ENCODE results near the gene NXF1. TPM values are rescaled to one million over a fixed set of nuclear protein-coding genes. Genes with fewer than 3 reads are reported as not detected.

NXF1 gene
- total and polyA plus RNA-seq, 2 donors (not counting 1 experiment from before 2014, with no cell fraction given), result 17.2 to 27.8 TPM

- peak within 1 kb of the TSS; percentile 61 for H2AFZ ChIP-seq (ENCODE audit: low read length)
- H3K9me3 ChIP-seq (ENCODE audit: control insufficient read depth, insufficient read depth, low read depth, low read length), result no peaks in the 10 kb centered on the region
- peak within 1 kb of the TSS; percentile 90 for H3K4me2 ChIP-seq (ENCODE audit: extremely low read depth, insufficient read depth, low read length)
- H3K79me2 ChIP-seq (ENCODE audit: control insufficient read depth, insufficient read depth, low read length), result peaks cover 43% of the 10 kb centered on the region
- DNase-seq (ENCODE audit: low read depth in 2 of 2), result peak in 1 of 2 donors; percentile 20
- H3K9ac ChIP-seq (ENCODE audit: insufficient read depth, low read length), result peak within 1 kb of the TSS; percentile 99
- H3K27me3 ChIP-seq (ENCODE audit: control insufficient read depth, insufficient read depth, low read length), result no peaks in the 10 kb centered on the region
- no peak for TF ChIP-seq CTCF (conservative IDR thresholded peaks at IDR 0.05 in 1 of 2, IDR thresholded peaks at IDR 0.05 in 1 of 2; ENCODE audit: low read depth in 1 of 2, low read length in 2 of 2)
- TF ChIP-seq EZH2 (IDR thresholded peaks at IDR 0.05; ENCODE audit: low read length, missing control alignments), result no peak
- no peaks in the 10 kb centered on the region for H4K20me1 ChIP-seq (ENCODE audit: control insufficient read depth, extremely low read depth, insufficient read depth, low read length)
- H3K36me3 ChIP-seq (ENCODE audit: control insufficient read depth, insufficient read depth, low read length), result peaks cover 21% of the 10 kb centered on the region
- peak within 1 kb of the TSS; percentile 79 to 98 (median 92) for H3K4me3 ChIP-seq (replicated peaks in 1 of 4; ENCODE audit: control extremely low read depth in 1 of 4, insufficient read depth in 1 of 4, low read depth in 3 of 4, low read length in 4 of 4)
- H3K4me1 ChIP-seq (ENCODE audit: control insufficient read depth, extremely low read depth, insufficient read depth, low read length), result peaks cover 6% of the 10 kb centered on the region
- peak within 1 kb of the TSS; percentile 99 for H3K27ac ChIP-seq (ENCODE audit: insufficient read depth, low read length)
These were observed 27.3 kb upstream of the NXF1 start, which contains the start of gene TEX54 for GRCh38 chr11:62832336-62833234. TSS of gene TEX54 (minus strand) at chr11:62832841.

GRCh38 chr11:62831520-62832335 lies 26.5 kb upstream of the NXF1 start, which contains the start of gene STX5:
TSS of gene STX5 (minus strand) at chr11:62832051. CDS start at chr11:62831243, 808 bp downstream.
- Histone ChIP-seq H3K9me3 (ENCODE audit: control insufficient read depth, insufficient read depth, low read depth, low read length) (no peaks in the 10 kb centered on the region), H3K4me2 (ENCODE audit: extremely low read depth, insufficient read depth, low read length) (peak within 1 kb of the TSS; percentile 90), H3K79me2 (ENCODE audit: control insufficient read depth, insufficient read depth, low read length) (peaks cover 46% of the 10 kb centered on the region), H3K27me3 (ENCODE audit: control insufficient read depth, insufficient read depth, low read length) (no peaks in the 10 kb centered on the region), H2AFZ (ENCODE audit: low read length) (peak within 1 kb of the TSS; percentile 61), H3K4me3 (replicated peaks in 1 of 4; ENCODE audit: control extremely low read depth in 1 of 4, insufficient read depth in 1 of 4, low read depth in 3 of 4, low read length in 4 of 4) (peak within 1 kb of the TSS; percentile 79 to 98 (median 92)), H3K36me3 (ENCODE audit: control insufficient read depth, insufficient read depth, low read length) (peaks cover 21% of the 10 kb centered on the region), H3K27ac (ENCODE audit: insufficient read depth, low read length) (peak within 1 kb of the TSS; percentile 99), H3K9ac (ENCODE audit: insufficient read depth, low read length) (peak within 1 kb of the TSS; percentile 99), H3K4me1 (ENCODE audit: control insufficient read depth, extremely low read depth, insufficient read depth, low read length) (peaks cover 6% of the 10 kb centered on the region), H4K20me1 (ENCODE audit: control insufficient read depth, extremely low read depth, insufficient read depth, low read length) (no peaks in the 10 kb centered on the region)
- TF ChIP-seq CTCF (conservative IDR thresholded peaks at IDR 0.05 in 1 of 2, IDR thresholded peaks at IDR 0.05 in 1 of 2; ENCODE audit: low read depth in 1 of 2, low read length in 2 of 2), result no peak
- no peak for TF ChIP-seq EZH2 (IDR thresholded peaks at IDR 0.05; ENCODE audit: low read length, missing control alignments)
- peak; percentile 98 to 99 for DNase-seq (ENCODE audit: low read depth in 2 of 2)
